Measurements from ENCODE around the gene CRNN. TPM values are rescaled to one million over a fixed set of nuclear protein-coding genes. Genes with fewer than 3 reads are reported as not detected.

CRNN gene
- total RNA-seq, 2 experiments from 2014 or later = not detected

DNA sequence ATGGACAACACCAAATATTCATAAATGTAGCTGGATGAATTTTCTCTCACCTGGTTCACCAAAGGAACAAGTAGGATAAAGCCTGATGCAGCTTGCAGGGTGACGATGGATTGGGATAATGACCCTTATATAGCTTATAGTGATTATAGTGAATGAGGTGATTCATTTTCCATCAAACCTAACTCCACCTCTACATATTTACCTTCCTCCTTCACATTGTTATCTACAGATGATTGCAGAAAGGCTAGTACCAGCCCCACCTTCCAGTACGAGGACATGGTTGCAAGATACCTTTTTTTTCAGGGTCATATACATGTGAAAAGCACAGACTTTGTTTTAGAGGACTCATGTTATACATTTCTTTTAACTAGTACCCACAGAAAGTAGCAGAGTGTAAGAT is 54.2 kb downstream of the CRNN start, which contains the start of gene FLG2:
FLG2 (minus strand) TSS at position 101 of the 400 bp plus-strand sequence. CDS start 1,122 bp downstream, outside the sequence.
- ChIA-PET POLR2A (no interaction called here), CTCF (no interaction called here)

Other genes with a start within 250 kb of the CRNN start
- not detected for gene HRNR, start 190.1 kb downstream of the CRNN start, total RNA-seq
- not detected for gene FLG, start 89.0 kb downstream of the CRNN start, total RNA-seq
- gene FLG2, start 54.3 kb downstream of the CRNN start, total RNA-seq = not detected
- not detected for gene LCE5A, start 96.5 kb upstream of the CRNN start, total RNA-seq
- gene CRCT1, start 100.2 kb upstream of the CRNN start, total RNA-seq = not detected
- not detected for gene LCE3E, start 152.5 kb upstream of the CRNN start, total RNA-seq
- gene LCE3D, start 166.3 kb upstream of the CRNN start, total RNA-seq = not detected
- gene LCE3C, start 186.0 kb upstream of the CRNN start, total RNA-seq = not detected
- not detected for gene LCE3B, start 199.5 kb upstream of the CRNN start, total RNA-seq
- gene LCE3A, start 208.8 kb upstream of the CRNN start, total RNA-seq = not detected
- gene LCE2D, start 249.1 kb upstream of the CRNN start, total RNA-seq = not detected

Data from activated CD8-positive, alpha-beta memory T cell treated with anti-CD3 and anti-CD28 coated beads for 36 hours (primary cell).